Measurements from ENCODE around the gene TPRKB.
"Not testable (repeated sequence)": the region's sequence is repeated elsewhere in the genome, so short reads cannot be mapped to it uniquely, and the experiment has no call there.

TPRKB gene

DNA sequence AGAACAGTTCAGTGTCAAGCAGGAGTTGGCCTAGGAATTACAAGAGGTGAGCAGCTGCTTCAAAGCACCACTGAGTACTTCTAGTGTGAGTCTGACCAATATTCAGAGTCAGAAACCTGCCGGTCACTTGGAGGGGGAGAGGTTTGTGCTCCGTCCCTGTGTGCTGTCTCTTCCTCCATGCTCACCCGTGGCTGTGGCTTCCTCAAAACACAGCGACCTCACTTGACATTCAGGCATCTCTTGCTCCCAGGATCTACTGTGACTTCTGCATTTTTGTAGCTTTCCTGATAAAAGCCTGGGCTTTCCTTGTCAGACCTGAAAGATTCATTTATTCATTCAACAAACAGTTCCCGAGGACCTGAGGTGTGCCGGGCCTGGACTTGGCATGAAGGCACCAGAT lies 32.9 kb downstream of the TPRKB start:
- no peak for DNase-seq (ENCODE audit: low read depth)
- TF ChIP-seq, protein P1, sequence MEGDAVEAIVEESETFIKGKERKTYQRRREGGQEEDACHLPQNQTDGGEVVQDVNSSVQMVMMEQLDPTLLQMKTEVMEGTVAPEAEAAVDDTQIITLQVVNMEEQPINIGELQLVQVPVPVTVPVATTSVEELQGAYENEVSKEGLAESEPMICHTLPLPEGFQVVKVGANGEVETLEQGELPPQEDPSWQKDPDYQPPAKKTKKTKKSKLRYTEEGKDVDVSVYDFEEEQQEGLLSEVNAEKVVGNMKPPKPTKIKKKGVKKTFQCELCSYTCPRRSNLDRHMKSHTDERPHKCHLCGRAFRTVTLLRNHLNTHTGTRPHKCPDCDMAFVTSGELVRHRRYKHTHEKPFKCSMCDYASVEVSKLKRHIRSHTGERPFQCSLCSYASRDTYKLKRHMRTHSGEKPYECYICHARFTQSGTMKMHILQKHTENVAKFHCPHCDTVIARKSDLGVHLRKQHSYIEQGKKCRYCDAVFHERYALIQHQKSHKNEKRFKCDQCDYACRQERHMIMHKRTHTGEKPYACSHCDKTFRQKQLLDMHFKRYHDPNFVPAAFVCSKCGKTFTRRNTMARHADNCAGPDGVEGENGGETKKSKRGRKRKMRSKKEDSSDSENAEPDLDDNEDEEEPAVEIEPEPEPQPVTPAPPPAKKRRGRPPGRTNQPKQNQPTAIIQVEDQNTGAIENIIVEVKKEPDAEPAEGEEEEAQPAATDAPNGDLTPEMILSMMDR (conservative IDR thresholded peaks at IDR 0.05; ENCODE audit: low read depth, low read length): no peak

DNA sequence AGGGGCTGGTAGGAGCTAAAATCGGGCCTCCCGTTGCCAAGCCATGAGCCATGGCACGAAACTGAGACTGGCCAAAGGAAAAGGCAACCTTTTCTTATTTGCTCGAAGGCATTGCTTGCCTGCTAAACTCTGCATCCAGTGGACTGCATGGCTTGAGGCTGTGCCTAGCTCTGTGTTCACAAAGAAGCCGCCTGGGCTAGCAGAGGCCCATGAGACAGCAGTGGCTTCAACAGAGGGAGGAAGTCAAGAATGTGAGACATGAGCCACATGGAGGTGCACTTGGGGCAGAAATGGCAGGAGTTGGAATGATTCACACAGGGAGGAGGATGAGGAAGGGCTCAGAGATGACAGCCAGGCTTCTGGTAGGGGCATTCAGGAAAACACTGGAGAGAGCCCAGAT lies 33.5 kb downstream of the TPRKB start:
- TF ChIP-seq, protein P1 (conservative IDR thresholded peaks at IDR 0.05; ENCODE audit: low read depth, low read length): no peak
- no peak for DNase-seq (ENCODE audit: low read depth)
- no peak overlapping the region for H3K4me3 ChIP-seq (ENCODE audit: low read depth, low read length)

More for the DNA sequence above, 32.9 kb downstream of the TPRKB start:
- no peak overlapping the region for H3K4me3 ChIP-seq (ENCODE audit: low read depth, low read length)

GRCh38 chr2:73702852-73703493 lies 34.2 kb downstream of the TPRKB start:
- not testable (repeated sequence) for H3K4me3 ChIP-seq (ENCODE audit: low read depth, low read length)
- DNase-seq (ENCODE audit: low read depth): peak; percentile 8

DNA sequence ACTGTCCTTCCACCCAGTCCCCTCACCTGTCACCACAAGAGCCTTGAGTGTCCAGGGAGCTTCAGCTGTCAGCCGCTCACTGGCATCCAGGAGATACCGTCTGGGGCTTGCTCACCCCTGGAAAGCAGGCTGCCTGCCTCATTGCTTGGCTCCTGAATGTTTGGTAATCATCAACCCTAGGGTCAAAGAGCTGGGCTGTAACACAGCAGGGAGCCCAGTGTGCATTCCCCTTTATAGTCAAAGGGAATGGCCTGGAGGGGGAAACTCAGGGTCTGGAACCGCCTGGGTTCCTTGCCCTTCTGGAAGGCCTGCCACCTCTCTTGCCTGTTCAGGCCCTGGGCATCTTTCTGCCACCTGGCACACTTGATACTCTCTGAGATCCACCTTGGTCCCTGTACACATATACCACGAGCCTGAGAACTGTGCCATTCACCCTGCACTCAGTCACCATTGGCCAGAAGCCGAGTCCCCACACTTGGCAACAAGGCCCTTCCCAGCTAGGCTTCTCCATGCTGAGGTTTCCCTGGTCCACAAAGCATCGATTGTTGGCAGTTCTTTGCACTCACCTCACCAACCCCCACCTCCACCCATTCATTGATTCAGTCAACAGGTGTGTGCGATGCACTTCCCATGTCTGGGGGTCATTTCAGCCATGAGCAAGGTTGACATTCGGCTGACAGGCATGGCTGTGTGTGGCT lies 35.0 kb downstream of the TPRKB start:
- no peak overlapping the region for H3K4me3 ChIP-seq (ENCODE audit: low read depth, low read length)
- TF ChIP-seq, protein P1 (conservative IDR thresholded peaks at IDR 0.05; ENCODE audit: low read depth, low read length): no peak
- no peak for DNase-seq (ENCODE audit: low read depth)

DNA sequence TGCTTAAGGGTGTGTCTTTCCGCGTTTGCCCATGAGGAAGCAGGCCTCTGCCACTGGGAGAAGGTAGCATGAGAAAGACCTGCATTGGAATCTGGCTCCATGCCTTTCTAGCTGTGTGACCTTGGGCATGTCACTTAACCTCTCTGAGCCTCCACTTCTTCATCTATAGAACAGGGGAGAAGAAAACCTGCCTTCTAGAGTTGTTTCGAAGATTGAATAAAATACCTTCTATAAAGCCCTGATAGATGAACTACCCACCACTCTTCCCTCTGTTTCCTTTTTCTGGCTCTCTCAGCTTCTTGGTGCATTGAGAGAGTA lies 35.7 kb downstream of the TPRKB start:
- not testable (repeated sequence) for DNase-seq (ENCODE audit: low read depth)

GRCh38 chr2:73700661-73701447 lies 36.3 kb downstream of the TPRKB start:
- DNase-seq (ENCODE audit: low read depth): no peak
- H3K4me3 ChIP-seq (ENCODE audit: low read depth, low read length): no peak overlapping the region
- TF ChIP-seq, protein P1 (conservative IDR thresholded peaks at IDR 0.05; ENCODE audit: low read depth, low read length): no peak

More for the DNA sequence above, 35.7 kb downstream of the TPRKB start:
- not testable (repeated sequence) for H3K4me3 ChIP-seq (ENCODE audit: low read depth, low read length)

DNA sequence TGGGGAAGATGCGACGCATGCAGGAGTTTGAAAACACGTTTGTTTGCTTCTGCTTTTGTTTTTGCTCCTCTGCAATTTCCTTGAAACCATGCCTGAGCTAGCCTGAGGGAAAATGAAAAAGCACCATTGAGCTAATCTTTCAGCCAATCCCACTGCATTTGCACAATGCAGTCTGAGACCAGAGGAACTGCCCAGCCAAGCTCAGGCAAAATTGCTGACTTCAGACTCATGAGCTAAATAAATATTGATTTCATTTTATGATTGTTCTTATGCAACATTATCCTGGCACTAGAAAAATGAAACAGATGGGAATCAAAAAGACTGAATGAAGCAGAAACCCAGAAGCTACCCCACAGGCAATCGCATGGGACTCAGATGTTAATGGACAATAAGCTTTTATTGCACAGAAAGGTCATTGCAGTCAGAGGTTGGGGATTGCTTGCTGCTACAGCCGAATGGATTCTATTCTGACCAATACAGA lies 37.0 kb downstream of the TPRKB start:
- TF ChIP-seq, protein P1 (conservative IDR thresholded peaks at IDR 0.05; ENCODE audit: low read depth, low read length): no peak
- H3K4me3 ChIP-seq (ENCODE audit: low read depth, low read length): no peak overlapping the region
- DNase-seq (ENCODE audit: low read depth): peak; percentile 1
